Measurements from ENCODE around the gene VCX. TPM values are rescaled to one million over a fixed set of nuclear protein-coding genes. Genes with fewer than 3 reads are reported as not detected.
"Not testable (repeated sequence)": the region's sequence is repeated elsewhere in the genome, so short reads cannot be mapped to it uniquely, and the experiment has no call there.

The VCX gene
- total RNA-seq (2014; rRNA removed; shearing (Covaris generic); ENCODE audit: low replicate concordance), result not detected in 2 replicates

DNA sequence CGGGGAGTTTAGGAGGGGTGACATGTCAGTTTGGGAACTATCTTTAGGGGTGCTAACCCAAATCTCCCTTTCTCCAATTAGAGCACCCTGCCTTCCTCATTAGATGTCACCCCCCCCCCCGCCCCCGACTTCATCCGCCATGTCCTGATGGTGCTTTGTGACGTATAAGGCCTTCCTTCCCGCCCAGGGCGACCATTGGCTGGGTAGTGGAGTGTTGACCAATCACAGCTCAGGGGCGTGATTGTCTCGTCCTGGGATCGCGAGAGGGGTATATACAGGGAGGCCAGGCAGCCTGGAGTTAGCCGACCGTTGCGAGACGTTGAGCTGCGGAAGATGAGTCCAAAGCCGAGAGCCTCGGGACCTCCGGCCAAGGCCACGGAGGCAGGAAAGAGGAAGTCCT lies at the start of gene VCX:
TSS of gene VCX (plus strand) at position 301 of the 400 bp plus-strand sequence. CDS start at position 334, 33 bp downstream.
- in situ Hi-C loops (cut with HindIII; ENCODE audit: low pct_unique_long_range_greater_than_20kb, low sequenced_read_pairs); DNase-seq (ENCODE audit: low read depth): not testable (repeated sequence)

DNA sequence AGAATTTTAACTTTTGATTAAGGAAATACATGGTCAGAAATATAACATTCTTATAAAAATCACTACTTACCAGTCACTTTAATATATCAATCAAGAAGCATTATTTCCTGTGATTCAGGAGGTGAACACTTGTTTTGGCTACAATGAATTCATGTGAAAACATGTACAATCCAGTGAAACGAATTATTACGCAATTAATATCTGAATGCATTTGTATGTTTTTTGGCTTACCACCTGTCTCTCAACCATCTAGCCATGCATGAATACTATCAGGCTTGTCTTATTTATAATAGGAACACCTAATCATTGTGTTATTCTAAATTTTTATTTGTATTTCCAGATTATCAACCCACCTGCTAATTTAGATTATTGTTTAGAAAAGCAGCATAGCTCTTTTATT lies 44.6 kb upstream of the VCX start:
- in situ Hi-C loops (cut with HindIII; ENCODE audit: low pct_unique_long_range_greater_than_20kb, low sequenced_read_pairs), result no loop called here
- no peak for DNase-seq (ENCODE audit: low read depth)

DNA sequence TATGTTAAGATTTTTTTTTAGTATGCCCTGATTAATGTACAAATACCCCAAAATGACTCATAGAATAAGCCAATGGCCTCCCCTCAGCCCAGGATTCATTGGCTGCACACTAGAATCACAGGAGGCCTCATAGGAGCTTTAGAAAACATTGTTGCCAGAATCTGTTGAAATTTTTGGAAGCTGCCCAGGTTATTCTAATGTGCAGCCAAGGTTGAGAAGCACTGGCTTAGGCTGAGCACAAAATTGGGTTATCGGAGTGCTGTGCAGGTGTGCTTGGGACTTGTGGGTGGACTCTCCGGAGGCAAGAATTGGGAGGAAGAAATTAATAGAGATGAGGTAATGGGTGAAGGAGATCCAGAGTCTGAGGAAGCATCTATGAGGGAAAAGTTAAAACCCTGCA lies 41.3 kb upstream of the VCX start:
- in situ Hi-C loops (cut with HindIII; ENCODE audit: low pct_unique_long_range_greater_than_20kb, low sequenced_read_pairs), result no loop called here
- DNase-seq (ENCODE audit: low read depth), result no peak

DNA sequence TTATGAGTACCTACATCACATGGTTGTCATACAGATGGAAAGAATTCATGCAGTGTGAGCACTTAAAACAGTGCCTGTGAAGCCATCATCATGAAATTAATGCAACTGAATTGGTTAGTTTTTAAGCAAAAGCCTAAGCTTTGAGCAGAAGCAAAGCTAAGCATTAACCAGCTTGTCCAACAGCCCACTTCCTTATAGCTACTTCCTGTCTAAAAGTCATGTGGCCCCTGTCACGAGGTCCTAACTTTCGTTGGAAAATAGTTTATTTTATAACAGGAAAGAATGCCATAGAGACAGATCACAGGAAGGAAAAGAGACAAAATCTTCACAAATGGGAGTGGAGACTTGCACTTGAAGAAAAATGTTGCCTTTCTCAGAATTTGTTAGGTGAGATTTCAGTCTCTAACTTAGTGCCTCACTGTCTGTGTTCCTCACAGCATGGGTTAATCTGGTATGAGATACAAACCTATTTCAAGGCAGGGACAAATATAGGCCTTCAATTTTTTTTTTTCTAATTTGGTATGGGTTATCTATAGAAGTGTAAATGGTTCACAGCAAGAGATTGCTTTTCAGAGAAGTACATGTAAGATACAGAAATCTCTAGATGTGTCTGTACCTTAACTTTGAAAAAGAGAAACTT lies 27.7 kb upstream of the VCX start:
- DNase-seq (ENCODE audit: low read depth), result no peak
- in situ Hi-C loops (cut with HindIII; ENCODE audit: low pct_unique_long_range_greater_than_20kb, low sequenced_read_pairs), result no loop called here

DNA sequence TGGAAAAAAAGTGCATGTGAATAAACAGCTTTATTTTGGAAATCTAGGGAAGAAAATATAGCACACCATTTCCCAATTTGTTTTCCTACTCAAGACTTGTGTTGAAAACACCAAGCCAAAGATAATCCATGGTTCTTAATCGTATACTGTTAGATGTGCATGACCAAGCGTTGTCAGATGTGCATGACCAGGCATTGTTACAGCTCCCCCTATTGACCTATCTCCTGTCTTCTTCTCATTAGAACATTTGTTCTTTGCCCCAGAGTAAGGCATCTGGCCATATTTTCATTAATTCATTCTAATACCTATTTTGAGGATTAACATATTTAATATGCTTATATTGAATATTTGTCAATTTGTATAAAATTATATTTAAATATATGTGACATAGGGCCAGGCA lies 14.4 kb upstream of the VCX start:
- in situ Hi-C loops (cut with HindIII; ENCODE audit: low pct_unique_long_range_greater_than_20kb, low sequenced_read_pairs), result no loop called here
- no peak for DNase-seq (ENCODE audit: low read depth)

DNA sequence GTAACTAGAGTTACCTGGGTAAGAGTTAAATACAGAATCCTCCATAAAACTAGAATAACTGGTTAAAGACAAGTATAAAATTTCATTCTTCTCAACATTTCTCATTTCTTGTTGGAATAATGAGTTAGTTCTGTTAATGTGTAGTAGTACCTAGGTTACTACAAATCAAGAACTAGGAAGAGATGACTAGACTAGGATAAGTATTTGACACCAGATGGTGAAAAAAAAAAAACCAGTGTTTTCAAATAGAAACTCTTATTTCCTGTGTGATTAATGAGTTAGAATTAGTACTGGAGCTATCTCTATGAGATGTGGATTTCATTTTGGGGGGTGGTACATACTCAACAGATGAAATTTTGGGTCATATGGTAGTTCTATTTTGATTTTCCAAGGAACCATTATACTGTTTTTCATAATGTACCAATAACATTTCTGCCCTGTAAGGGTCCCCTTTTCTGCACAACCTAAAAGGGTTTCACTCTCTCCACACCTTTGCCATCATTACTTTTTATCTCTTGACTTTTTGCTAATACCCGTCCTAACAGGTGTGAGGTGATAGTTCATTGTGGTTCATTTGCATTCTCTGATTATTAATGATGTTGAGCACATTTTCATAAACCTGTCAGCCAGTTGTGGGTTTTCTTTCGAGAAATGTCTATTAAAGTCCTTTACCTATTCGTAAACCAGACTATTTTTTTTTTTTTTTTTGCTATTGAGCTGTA lies 1.7 kb upstream of the VCX start:
- in situ Hi-C loops (cut with HindIII; ENCODE audit: low pct_unique_long_range_greater_than_20kb, low sequenced_read_pairs), result no loop called here
- no peak for DNase-seq (ENCODE audit: low read depth)

DNA sequence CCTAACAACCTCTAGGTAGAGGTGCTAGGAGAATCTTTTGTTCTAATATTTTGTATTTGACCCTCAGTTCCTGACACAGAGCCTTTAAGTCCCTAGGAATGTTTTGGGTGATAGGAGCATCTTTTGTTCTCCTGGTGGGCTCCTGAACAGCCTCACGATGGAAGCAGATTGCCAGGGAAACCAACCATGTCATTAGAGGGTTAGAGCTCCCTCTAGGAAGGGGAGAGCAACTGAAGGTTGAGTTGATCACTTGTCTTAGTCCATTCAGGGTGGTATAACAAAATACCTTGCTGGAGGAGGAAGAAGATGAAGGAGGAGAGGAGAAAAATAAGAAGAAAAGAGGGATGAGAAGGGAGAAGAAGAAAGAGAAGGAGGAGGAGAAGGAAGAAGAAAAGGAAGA lies 9.2 kb downstream of the VCX start:
- in situ Hi-C loops (cut with HindIII; ENCODE audit: low pct_unique_long_range_greater_than_20kb, low sequenced_read_pairs), result no loop called here
- no peak for DNase-seq (ENCODE audit: low read depth)

DNA sequence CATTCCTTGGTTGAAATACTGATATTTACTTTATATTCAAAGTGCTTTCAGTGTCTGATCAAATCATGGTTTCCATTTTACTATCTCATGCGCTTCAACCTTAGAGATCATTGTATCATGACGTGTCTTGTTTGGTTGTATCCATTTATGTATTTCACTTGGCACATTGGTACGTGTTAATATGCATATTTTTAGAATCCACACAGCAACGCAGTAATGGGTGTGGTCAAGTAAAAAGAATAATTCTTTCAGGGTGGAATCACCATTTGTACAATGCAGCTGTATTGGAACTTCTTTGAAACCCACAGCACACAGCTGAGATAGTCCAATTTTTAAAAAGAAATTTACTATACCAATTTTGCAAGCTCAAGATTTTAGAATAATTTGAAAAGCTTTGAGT lies 29.1 kb downstream of the VCX start:
- in situ Hi-C loops (cut with HindIII; ENCODE audit: low pct_unique_long_range_greater_than_20kb, low sequenced_read_pairs), result no loop called here
- no peak for DNase-seq (ENCODE audit: low read depth)

DNA sequence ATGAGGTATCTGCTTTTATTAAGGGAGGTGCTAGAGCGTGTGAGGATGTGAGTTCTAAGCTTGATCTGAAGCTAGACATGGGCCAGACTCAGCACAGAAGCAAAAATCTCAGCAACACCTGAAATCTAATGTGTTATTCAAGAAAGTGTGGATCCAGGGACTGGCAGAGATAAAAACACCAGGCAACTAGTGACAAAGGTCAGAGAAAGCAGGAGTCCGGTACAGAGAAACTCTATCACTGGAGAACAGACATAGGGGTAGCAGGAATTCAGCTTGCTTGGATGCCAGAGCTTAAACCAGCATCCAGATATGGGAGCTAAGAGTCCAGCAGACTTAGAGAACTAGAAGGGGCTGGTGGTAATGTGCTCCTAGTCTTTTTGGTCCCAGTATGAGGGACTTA lies 34.0 kb downstream of the VCX start:
- DNase-seq (ENCODE audit: low read depth), result no peak
- in situ Hi-C loops (cut with HindIII; ENCODE audit: low pct_unique_long_range_greater_than_20kb, low sequenced_read_pairs), result no loop called here

DNA sequence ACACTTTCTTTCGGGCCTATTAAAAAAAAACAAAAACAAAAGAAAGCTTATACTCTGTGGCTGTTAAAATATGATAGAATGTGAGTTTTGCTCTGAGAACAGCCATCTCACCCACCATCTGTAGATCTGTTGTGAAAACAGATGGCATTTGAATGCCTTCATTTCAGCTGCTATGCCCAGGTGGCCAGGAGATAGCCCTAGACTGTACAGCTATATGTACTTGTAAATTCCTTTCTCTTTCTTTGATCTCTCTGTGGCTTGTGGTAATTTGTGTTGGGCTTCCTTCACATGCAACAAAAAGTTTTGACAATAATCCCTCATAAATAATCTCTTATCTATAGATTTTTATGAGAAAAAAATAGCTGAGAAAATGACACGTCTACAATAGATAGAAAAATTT lies 46.2 kb downstream of the VCX start:
- DNase-seq (ENCODE audit: low read depth), result no peak
- in situ Hi-C loops (cut with HindIII; ENCODE audit: low pct_unique_long_range_greater_than_20kb, low sequenced_read_pairs), result no loop called here

DNA sequence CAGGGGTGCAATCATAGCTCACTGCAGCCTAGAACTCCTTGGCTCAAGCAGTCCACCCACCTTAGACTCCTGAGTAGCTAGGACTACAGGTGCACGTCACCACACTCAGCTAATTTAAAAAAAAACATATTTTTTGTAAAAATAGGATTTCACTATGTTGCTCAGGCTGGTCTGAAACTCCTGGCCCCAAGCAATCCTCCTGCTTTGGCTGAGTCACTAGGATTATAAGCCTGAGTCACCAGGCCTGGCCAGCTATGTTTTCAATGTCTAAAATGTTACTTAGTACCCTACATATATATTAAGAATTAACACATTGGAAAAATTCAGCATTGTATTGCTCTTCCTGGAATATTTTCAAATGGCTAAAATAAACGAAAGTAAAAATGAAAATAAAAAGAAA lies 46.7 kb downstream of the VCX start:
- no peak for DNase-seq (ENCODE audit: low read depth)
- in situ Hi-C loops (cut with HindIII; ENCODE audit: low pct_unique_long_range_greater_than_20kb, low sequenced_read_pairs), result no loop called here

DNA sequence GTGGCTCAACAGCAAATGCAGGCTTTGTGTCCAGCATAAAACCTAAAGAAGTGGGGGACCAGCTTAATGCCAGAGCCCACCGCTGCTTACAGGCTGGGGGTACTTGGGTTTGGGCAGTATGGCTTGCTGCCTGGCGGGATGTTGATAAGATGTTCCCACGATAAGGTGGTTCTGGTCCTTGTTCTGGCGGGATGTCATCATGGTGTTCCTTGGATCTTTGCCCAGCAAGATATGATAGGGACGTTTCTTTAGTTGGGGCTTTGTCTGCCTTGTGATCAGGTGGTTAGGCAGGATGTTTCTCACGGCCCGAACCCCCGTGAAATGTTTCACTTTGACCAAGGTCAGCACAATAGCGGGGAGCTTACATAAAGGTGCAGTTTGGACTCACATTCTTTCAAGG lies 49.0 kb downstream of the VCX start:
- in situ Hi-C loops (cut with HindIII; ENCODE audit: low pct_unique_long_range_greater_than_20kb, low sequenced_read_pairs), result no loop called here
- no peak for DNase-seq (ENCODE audit: low read depth)

Other genes starting within 250 kb of the VCX start
- gene PNPLA4, start 84.2 kb downstream of the VCX start, total RNA-seq (2014; rRNA removed; shearing (Covaris generic); ENCODE audit: low replicate concordance), result 26.7 and 39.2 TPM in 2 replicates